HCEC 1CT (cell line): Measurements from ENCODE around the gene RAD50.
A peak's percentile ranks its signal among the peaks of the same experiment; 100 is the strongest.
"Not testable (repeated sequence)": the region's sequence is repeated elsewhere in the genome, so short reads cannot be mapped to it uniquely, and the experiment has no call there.

Experiments
- DNase-seq: peaks from one replicate; pipeline ENCODE4 v3.0.0-alpha.2; 2017

Gene RAD50

GRCh38 chr5:132556763-132557477, at the start of gene RAD50:
Gene RAD50, plus strand, starts transcription at chr5:132556977. Its CDS starts 348 bp downstream, at chr5:132557325.
- peak; percentile 83 for DNase-seq

- peak; percentile 95 for DNase-seq
Measured at GRCh38 chr5:132510076-132510475, 46.7 kb upstream of the RAD50 start.

GRCh38 chr5:132513618-132514336, 43.0 kb upstream of the RAD50 start:
- not testable (repeated sequence) for DNase-seq

- DNase-seq, result not testable (repeated sequence)
Measured at GRCh38 chr5:132522067-132522466, 34.7 kb upstream of the RAD50 start.

GRCh38 chr5:132524877-132525276, 31.9 kb upstream of the RAD50 start:
- not testable (repeated sequence) for DNase-seq

- DNase-seq, result no peak
Measured at GRCh38 chr5:132525299-132525724, 31.5 kb upstream of the RAD50 start.

- peak; percentile 45 for DNase-seq
Measured at GRCh38 chr5:132526290-132526973, 30.3 kb upstream of the RAD50 start.

GRCh38 chr5:132526974-132527564, 29.7 kb upstream of the RAD50 start:
- no peak for DNase-seq

GRCh38 chr5:132528021-132528420, 28.8 kb upstream of the RAD50 start:
- no peak for DNase-seq

GRCh38 chr5:132528866-132529634, 27.7 kb upstream of the RAD50 start:
- DNase-seq, result no peak

- DNase-seq, result no peak
Measured at GRCh38 chr5:132530946-132531345, 25.8 kb upstream of the RAD50 start.

- DNase-seq, result no peak
Measured at GRCh38 chr5:132539716-132540115, 17.1 kb upstream of the RAD50 start.

GRCh38 chr5:132540149-132540548, 16.6 kb upstream of the RAD50 start:
- DNase-seq, result no peak

- DNase-seq, result no peak
Measured at GRCh38 chr5:132540764-132541163, 16.0 kb upstream of the RAD50 start.

GRCh38 chr5:132543472-132544201, 13.1 kb upstream of the RAD50 start, which contains the start of gene IL5:
Gene IL5, minus strand, starts transcription at chr5:132543522. Its CDS starts 44 bp downstream, at chr5:132543478.
- no peak for DNase-seq

- no peak for DNase-seq
Measured at GRCh38 chr5:132546108-132546507, 10.7 kb upstream of the RAD50 start.

- no peak for DNase-seq
Measured at GRCh38 chr5:132547269-132547668, 9.5 kb upstream of the RAD50 start.

- DNase-seq, result not testable (repeated sequence)
Measured at GRCh38 chr5:132548834-132549233, 7.9 kb upstream of the RAD50 start.

GRCh38 chr5:132549576-132549975, 7.2 kb upstream of the RAD50 start:
- no peak for DNase-seq

- DNase-seq, result no peak
Measured at GRCh38 chr5:132556153-132556762, 519 bp upstream of the RAD50 start.
